Parathyroid adenoma (tissue), 2 donors: ENCODE data around the gene FARS2.

Experiments used
- H2AFZ ChIP-seq: fragments of 300-600 bp; sonication (generic); one replicate; pipeline ENCODE4 v1.7.0; 2017; ENCODE audit warnings: antibody characterized with exemption, mild to moderate bottlenecking
- H3K27ac ChIP-seq: fragments of 300-600 bp; sonication (generic); one replicate; pipeline ENCODE4 v1.7.0; 2017
- H3K27me3 ChIP-seq: fragments of 300-600 bp; sonication (generic); one replicate; pipeline ENCODE4 v1.7.0; 2017; ENCODE audit warnings: low read length; ENCODE audit not compliant: control insufficient read depth, insufficient read depth
- H3K36me3 ChIP-seq: fragments of 300-600 bp; sonication (generic); one replicate; pipeline ENCODE4 v1.7.0; 2017; ENCODE audit warnings: low read length; ENCODE audit not compliant: control insufficient read depth, insufficient read depth
- H3K4me1 ChIP-seq: fragments of 300-600 bp; sonication (generic); one replicate; pipeline ENCODE4 v1.7.0; 2017; ENCODE audit warnings: control low read depth
- H3K4me2 ChIP-seq: fragments of 300-600 bp; sonication (generic); one replicate; pipeline ENCODE4 v1.7.0; 2017; ENCODE audit warnings: low read length
- H3K4me3 ChIP-seq: fragments of 300-600 bp; sonication (generic); one replicate; pipeline ENCODE4 v1.7.0; 2017; ENCODE audit warnings: low read depth, low read length
- H3K79me2 ChIP-seq: fragments of 300-600 bp; sonication (generic); one replicate; pipeline ENCODE4 v1.7.0; 2017; ENCODE audit warnings: control low read depth
- H3K9ac ChIP-seq: fragments of 300-600 bp; sonication (generic); one replicate; pipeline ENCODE4 v1.7.0; 2017; ENCODE audit warnings: mild to moderate bottlenecking
- H3K9me3 ChIP-seq: fragments of 300-600 bp; sonication (generic); one replicate; pipeline ENCODE4 v1.7.0; 2017; ENCODE audit warnings: low read length; ENCODE audit not compliant: control insufficient read depth
- TF ChIP-seq, protein P1 (sequence below): fragments of 300-600 bp; sonication (generic); IDR thresholded peaks from one replicate; pipeline ENCODE4 v1.7.0; 2017; ENCODE audit warnings: antibody characterized with exemption, mild to moderate bottlenecking
- donor health status: primary hyperparathyroidism.

Gene FARS2

DNA sequence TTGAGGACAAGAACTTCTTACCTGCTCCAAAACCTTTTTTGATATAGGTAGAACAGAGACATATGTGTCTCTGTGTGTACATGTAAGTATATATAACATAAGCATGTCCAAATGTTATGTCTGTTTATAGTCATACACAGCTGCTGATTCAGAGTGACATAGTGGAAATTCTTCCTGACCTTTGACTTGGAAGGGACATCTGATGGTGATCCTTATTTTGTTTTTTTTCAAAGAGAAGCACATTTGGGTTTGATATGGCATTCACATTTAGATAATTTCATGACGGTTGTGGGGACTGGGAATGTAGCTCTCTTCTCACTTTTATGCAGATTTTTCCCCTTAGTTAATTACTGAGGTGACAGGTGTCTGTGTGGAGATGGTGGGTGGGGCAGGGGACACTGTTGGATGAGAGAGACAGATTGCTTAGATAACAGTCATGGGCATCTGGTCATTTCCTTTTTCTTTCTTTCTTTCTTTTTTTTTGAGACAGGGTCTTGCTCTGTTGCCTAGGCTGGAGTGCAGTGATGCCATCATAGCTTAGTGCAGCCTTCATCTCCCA is 39.0 kb downstream of the FARS2 start:
- H3K9ac ChIP-seq = no peak overlapping the region
- H3K36me3 ChIP-seq = no peaks in the 10 kb centered on the region
- H3K79me2 ChIP-seq = peaks cover 3% of the 10 kb centered on the region
- H3K27ac ChIP-seq = no peak overlapping the region
- no peak overlapping the region for H3K4me3 ChIP-seq
- no peaks in the 10 kb centered on the region for H3K27me3 ChIP-seq
- H3K9me3 ChIP-seq = no peaks in the 10 kb centered on the region
- TF ChIP-seq, protein P1, sequence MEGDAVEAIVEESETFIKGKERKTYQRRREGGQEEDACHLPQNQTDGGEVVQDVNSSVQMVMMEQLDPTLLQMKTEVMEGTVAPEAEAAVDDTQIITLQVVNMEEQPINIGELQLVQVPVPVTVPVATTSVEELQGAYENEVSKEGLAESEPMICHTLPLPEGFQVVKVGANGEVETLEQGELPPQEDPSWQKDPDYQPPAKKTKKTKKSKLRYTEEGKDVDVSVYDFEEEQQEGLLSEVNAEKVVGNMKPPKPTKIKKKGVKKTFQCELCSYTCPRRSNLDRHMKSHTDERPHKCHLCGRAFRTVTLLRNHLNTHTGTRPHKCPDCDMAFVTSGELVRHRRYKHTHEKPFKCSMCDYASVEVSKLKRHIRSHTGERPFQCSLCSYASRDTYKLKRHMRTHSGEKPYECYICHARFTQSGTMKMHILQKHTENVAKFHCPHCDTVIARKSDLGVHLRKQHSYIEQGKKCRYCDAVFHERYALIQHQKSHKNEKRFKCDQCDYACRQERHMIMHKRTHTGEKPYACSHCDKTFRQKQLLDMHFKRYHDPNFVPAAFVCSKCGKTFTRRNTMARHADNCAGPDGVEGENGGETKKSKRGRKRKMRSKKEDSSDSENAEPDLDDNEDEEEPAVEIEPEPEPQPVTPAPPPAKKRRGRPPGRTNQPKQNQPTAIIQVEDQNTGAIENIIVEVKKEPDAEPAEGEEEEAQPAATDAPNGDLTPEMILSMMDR = no peak
- peaks cover 8% of the 10 kb centered on the region for H3K4me1 ChIP-seq
- H3K4me2 ChIP-seq = no peak overlapping the region
- no peak overlapping the region for H2AFZ ChIP-seq

DNA sequence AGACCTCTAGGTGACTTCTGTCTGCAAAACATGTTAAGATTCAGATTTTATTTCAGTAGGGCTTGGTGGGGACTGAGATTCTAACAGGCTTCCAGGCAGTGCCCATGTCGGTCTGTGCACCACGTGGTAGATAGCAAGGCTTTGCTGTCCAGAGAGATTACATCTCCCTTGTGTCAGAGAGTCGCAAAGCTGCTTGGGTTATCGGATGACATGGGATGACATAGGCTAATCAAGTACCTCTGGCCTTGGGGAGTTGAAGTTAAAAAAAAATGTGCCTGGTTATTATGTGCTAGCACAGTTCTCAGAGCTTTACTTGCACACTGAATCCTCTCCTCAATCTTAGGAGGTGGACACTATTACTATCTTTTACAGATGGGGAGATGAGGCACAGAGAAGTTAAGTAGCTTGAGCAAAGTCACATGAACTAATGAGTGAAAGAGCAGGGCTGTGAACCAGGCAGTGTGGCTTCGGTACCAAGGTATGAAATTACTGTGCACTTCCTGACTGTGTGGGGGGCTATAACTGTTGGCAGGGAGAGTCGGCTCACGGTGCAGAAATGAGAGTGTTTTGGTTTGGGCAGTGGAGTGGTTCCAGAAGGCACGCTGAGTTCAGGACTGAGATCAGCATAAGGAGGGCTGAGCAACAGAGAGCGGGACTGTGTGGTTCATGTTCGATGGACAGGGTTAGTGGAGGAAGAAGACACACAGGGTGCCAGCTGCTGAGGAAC is 41.1 kb downstream of the FARS2 start:
- no peak overlapping the region for H3K4me3 ChIP-seq
- no peak overlapping the region for H3K27ac ChIP-seq
- H3K9me3 ChIP-seq = no peaks in the 10 kb centered on the region
- no peak overlapping the region for H2AFZ ChIP-seq
- peaks cover 8% of the 10 kb centered on the region for H3K4me1 ChIP-seq
- H3K79me2 ChIP-seq = peaks cover 14% of the 10 kb centered on the region
- TF ChIP-seq, protein P1 = no peak
- H3K36me3 ChIP-seq = no peaks in the 10 kb centered on the region
- no peak overlapping the region for H3K4me2 ChIP-seq
- H3K27me3 ChIP-seq = no peaks in the 10 kb centered on the region
- no peak overlapping the region for H3K9ac ChIP-seq

DNA sequence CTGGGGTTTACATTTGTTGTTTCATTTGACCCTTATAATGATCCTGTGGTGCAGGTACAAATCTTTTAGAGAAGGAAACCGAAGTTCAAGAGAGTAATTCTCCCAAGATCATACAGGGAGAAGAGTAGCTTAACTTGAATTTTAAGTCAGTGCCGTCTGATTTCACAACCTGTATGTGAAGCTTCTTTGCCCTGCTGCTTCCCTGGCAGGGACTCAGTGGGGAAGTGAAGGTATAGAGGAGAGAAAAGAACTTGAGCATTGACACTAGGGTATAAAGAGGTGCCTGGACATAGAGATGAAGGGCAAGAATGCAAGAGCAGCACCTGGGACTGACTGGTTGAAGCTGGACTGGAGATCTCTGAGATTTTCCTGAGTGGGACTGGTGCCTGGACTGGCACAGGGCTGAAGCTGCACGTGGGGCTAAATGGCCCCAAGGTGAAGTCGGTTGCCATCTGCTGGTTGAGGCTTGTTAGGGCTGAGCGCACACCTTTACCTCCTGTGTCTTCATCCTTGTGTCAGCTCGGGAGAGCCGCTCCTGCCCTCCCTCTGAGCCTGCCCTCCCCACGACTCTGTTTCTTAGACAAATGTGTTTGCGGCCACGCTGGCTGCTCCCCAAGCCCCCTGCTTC is 41.8 kb downstream of the FARS2 start:
- Histone ChIP-seq H3K4me3 (no peak overlapping the region), H3K4me2 (no peak overlapping the region), H3K27ac (no peak overlapping the region), H3K36me3 (no peaks in the 10 kb centered on the region), H3K9me3 (no peaks in the 10 kb centered on the region), H2AFZ (no peak overlapping the region), H3K9ac (no peak overlapping the region), H3K79me2 (peaks cover 17% of the 10 kb centered on the region), H3K4me1 (peaks cover 8% of the 10 kb centered on the region), H3K27me3 (no peaks in the 10 kb centered on the region)
- TF ChIP-seq, protein P1 = peak; percentile 74

DNA sequence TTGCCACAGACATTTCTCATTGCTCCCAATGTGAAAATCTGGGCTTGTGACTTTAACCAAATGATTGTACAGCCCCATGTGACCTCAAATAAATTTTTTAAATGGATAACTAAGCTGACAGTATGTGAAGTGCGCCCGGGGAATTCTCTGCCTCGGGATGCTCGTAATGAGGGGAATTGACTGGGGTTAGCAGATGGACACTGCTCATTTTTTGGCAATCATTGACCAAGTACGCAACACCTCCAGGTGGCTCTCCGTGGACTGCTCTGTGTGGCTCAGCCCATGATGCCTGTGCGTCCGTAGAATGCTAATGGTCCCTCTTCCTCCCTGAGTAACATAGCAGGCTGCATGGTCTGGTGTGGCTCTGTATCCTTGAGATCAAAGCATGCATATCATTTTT is 42.4 kb downstream of the FARS2 start:
- no peak overlapping the region for H3K9ac ChIP-seq
- TF ChIP-seq, protein P1 = no peak
- H3K9me3 ChIP-seq = no peaks in the 10 kb centered on the region
- H2AFZ ChIP-seq = no peak overlapping the region
- H3K4me1 ChIP-seq = peaks cover 8% of the 10 kb centered on the region
- H3K4me2 ChIP-seq = no peak overlapping the region
- peaks cover 21% of the 10 kb centered on the region for H3K79me2 ChIP-seq
- no peak overlapping the region for H3K4me3 ChIP-seq
- no peak overlapping the region for H3K27ac ChIP-seq
- no peaks in the 10 kb centered on the region for H3K36me3 ChIP-seq
- H3K27me3 ChIP-seq = no peaks in the 10 kb centered on the region
